ENCODE measurements around the gene TGM2.
A peak's percentile ranks its signal among the peaks of the same experiment; 100 is the strongest.

TGM2 gene

GRCh38 chr20:38117205-38117604, 47.9 kb downstream of the TGM2 start:
- TF ChIP-seq CTCF (IDR thresholded peaks at IDR 0.05): no peak

DNA sequence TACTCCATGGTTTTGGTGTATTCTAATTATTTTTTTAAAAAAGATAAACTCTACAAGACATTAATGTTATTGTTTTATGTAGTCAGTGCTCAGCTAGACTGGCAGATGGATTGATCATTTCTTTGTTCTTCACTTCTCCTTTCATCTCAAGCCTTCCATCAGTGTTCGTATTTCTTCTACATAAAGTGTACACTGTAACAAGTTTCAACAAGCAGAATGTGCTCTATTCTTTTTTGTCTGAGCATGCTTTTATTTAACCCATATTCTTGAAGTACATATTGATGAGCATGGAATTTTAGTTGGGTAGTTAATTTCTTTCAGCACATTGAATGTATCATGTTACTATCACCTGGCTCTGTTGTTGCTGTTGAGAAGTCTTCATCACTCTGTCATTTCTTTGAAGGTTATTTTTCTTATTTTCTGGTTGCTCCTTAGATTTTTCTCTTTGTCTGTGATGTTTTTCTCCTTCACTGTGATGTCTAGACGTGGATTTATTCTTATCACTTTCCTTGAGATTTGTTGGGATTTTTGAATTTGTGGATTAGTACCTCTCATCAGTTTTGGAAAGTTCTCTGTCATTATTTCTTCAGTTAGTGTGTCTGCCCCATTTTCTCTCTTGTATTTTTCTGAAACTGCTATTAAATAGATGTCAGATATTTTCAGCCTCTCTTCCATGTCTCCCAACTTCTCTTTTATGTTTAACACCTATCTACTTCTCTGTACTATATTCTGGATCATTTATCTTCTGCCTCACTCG, 48.5 kb downstream of the TGM2 start:
- TF ChIP-seq CTCF (IDR thresholded peaks at IDR 0.05): no peak

- no peak for TF ChIP-seq CTCF (IDR thresholded peaks at IDR 0.05)
Observed at GRCh38 chr20:38115896-38116295, 49.2 kb downstream of the TGM2 start.

DNA sequence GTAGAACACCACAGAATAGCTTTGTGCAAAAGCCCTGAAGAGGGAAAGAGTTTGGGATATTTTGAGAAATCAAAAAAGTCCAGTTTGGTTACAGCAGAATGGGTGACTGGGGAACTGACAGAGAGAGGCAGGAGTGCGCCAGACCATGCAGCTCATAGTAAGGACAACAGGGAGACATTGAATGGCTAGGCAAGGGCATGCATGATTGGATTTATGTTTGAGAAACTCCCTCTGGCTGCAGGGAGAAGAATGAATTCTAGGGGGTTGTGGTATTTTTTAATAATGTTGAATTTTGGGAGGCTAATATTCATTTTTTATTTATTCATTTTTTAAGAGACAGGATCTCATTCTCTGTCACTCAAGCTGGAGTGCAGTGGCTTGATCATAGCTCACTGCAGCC, 49.9 kb downstream of the TGM2 start:
- TF ChIP-seq CTCF (IDR thresholded peaks at IDR 0.05): 0 out of 2 replicates have a peak, but pooled peaks have one; percentile 14

- no peak for TF ChIP-seq CTCF (IDR thresholded peaks at IDR 0.05)
Observed at GRCh38 chr20:38114353-38114791, 50.7 kb downstream of the TGM2 start.

- TF ChIP-seq CTCF (IDR thresholded peaks at IDR 0.05): no peak; the same call in 1 of the 2 replicates
Observed at GRCh38 chr20:38113401-38114325, 51.4 kb downstream of the TGM2 start.

DNA sequence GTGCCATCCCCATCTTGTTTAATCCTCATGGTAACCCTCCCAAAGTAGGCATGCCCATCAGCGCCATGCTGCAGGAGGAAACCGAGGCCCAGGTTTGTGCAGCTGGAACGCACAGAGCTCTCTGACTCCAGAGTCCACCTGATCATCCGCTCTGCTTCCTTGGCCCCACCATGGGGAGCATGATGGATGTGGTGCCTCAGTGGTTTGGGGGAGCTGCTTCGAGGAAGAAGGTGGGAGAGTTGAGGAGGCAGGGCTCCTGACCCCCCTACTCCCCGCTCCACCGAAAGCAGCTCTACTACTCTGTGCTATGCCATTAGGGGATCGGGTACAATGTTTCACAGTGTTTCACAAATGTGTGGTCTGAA, 52.2 kb downstream of the TGM2 start:
- no peak for TF ChIP-seq CTCF (IDR thresholded peaks at IDR 0.05)
